ENCODE measurements around the gene NUDT6.
"Not testable (repeated sequence)": the region's sequence is repeated elsewhere in the genome, so short reads cannot be mapped to it uniquely, and the experiment has no call there.

The NUDT6 gene

DNA sequence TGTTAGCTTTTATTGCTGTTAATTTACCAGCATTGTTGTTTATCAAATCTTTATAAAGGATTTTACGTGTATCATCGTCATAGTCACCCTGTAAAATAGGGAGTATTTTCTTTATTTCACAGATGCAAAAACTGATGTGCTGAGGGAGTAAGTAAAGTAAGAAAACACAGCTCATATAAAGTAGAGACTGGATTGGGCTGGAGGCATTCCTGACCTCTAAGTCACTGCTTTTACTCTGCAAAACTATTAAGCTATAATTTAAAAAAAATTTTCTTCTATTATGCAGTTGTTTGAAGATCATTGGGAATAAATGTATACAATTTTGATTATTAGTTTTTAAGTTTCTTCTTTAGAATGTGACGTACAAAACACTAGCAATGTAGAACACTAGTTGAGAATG lies 45.9 kb downstream of the NUDT6 start:
- CTCF ChIA-PET, result interaction anchor here (0.6 to 1.2 kb wide), 2 partner anchors 119 to 1152 kb away, joined by 3 to 4 read pairs; no protein-coding TSS in a partner anchor
- no peaks in the 10 kb centered on the region for H3K4me1 Mint-ChIP-seq

DNA sequence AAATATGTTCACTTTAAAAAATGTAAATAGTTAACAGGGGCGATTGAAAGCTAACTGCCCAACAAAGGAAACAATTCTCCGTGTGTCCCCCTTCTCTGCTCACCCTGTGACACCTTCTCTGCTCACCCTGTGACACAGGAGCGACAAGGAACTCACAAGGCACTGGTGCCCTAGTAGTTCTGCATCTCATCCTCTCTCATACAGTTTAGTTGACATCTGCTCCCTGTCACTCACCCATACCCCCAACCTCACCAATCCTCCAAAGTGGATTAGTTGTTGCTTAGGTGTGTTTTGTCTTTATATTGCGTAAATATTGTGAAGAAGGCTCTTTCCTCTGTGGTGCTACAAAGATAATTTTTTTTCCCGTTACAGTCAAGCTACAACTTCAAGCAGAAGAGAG lies 46.4 kb downstream of the NUDT6 start:
- CTCF ChIA-PET, result interaction anchor here (1.2 kb wide), 1 partner anchor 118 kb away, joined by 4 read pairs; no protein-coding TSS in a partner anchor
- H3K4me3 Mint-ChIP-seq, result no peak overlapping the region
- H3K9me3 Mint-ChIP-seq, result peaks cover 5% of the 10 kb centered on the region
- DNase-seq, result no peak
- H3K4me1 Mint-ChIP-seq, result no peaks in the 10 kb centered on the region
- peaks cover 23% of the 10 kb centered on the region for H3K27me3 Mint-ChIP-seq
- no peaks in the 10 kb centered on the region for H3K36me3 Mint-ChIP-seq
- no peak overlapping the region for H3K27ac Mint-ChIP-seq

More for the DNA sequence above, 45.9 kb downstream of the NUDT6 start:
- Mint-ChIP-seq H3K9me3 (peaks cover 9% of the 10 kb centered on the region), H3K36me3 (peaks cover 4% of the 10 kb centered on the region), H3K4me3 (no peak overlapping the region), H3K27me3 (peaks cover 22% of the 10 kb centered on the region), H3K27ac (no peak overlapping the region)
- DNase-seq, result no peak

DNA sequence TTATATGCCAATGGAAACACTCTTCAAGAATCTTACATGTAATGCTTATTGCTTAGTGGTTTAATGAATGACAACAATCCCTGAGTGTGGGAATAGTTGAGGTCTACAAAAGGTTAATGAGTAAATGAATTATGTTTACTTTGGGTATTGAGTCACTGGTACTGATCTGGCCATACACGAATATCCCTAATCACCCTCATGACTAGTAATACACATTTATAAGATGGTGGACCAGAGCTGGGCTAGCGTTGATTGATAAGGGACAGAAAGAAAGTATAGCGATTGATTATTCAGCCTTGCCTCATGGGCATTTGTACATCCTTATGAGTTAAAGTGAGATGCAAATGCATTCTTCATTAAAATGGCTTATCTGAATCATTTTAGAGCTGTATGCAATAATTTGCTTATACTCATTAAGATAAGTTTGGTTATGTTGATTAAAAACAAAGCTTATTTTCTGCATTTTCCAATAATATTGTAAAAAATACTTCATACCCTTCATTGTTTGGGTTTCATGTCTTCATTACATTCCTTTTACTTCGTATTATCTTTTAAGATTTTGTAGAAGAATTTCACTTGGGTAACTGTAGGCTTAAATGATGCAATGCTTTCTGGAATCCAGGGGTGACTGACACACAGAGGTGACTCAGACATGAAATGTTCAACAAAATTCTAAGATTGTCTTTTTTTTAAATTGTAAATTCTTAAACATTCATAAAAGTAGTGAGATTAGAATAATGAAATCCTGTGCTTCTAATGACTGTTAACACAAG lies 48.4 kb downstream of the NUDT6 start:
- Mint-ChIP-seq H3K27me3 (peaks cover 24% of the 10 kb centered on the region), H3K4me1 (no peaks in the 10 kb centered on the region), H3K36me3 (no peaks in the 10 kb centered on the region), H3K9me3 (no peaks in the 10 kb centered on the region), H3K4me3 (no peak overlapping the region), H3K27ac (no peak overlapping the region)
- DNase-seq, result no peak
- CTCF ChIA-PET, result interaction anchor here (1.1 kb wide), 1 partner anchor 272 kb away, joined by 3 read pairs; no protein-coding TSS in a partner anchor

DNA sequence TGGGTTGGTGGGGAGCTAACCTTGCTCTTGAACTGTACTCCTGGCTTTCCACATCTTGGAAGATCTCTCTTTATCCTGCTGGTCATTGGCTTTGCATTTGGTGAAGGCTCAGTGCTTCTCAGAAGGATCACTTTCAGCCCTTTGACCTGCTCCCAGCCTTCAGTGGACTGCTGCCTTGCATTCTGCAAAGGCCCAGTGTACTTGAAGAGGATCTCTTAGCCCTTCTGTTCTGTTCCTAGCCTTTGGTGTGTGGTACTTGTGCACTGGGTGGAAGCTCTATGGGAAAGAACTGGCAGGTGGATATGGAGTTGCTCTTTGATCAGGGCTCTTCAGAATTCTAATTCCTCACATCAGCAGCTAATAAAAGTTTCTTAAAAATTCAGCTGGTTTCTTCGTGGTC lies 49.3 kb downstream of the NUDT6 start:
- CTCF ChIA-PET, result interaction anchor here (1.1 kb wide), 1 partner anchor 271 kb away, joined by 3 read pairs; no protein-coding TSS in a partner anchor
- peaks cover 24% of the 10 kb centered on the region for H3K27me3 Mint-ChIP-seq

DNA sequence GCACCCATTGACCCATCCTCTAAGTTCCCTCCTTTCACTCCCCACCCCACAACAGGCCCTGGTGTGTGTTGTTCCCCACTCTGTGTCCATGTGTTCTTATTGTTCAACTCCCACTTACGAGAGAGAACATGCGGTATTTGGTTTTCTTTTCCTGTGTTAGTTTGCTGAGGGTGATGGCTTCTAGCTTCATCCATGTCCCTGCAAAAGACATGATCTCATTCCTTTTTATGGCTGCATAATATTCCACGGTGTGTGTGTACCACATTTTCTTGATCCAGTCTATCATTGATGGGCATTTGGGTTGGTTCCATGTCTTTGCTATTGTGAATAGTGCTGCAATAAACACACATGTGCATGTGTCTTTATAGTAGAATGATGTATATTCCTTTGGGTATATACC lies 54.2 kb downstream of the NUDT6 start:
- H3K36me3 Mint-ChIP-seq, H3K4me1 Mint-ChIP-seq, CTCF ChIA-PET, DNase-seq, H3K9me3 Mint-ChIP-seq, H3K27ac Mint-ChIP-seq, H3K4me3 Mint-ChIP-seq: not testable (repeated sequence)
- peaks cover 23% of the 10 kb centered on the region for H3K27me3 Mint-ChIP-seq

More for the DNA sequence above, 49.3 kb downstream of the NUDT6 start:
- Mint-ChIP-seq H3K9me3 (peaks cover 5% of the 10 kb centered on the region), H3K36me3 (no peaks in the 10 kb centered on the region), H3K4me1 (no peaks in the 10 kb centered on the region), H3K27ac (no peak overlapping the region), H3K4me3 (no peak overlapping the region)
- no peak for DNase-seq

DNA sequence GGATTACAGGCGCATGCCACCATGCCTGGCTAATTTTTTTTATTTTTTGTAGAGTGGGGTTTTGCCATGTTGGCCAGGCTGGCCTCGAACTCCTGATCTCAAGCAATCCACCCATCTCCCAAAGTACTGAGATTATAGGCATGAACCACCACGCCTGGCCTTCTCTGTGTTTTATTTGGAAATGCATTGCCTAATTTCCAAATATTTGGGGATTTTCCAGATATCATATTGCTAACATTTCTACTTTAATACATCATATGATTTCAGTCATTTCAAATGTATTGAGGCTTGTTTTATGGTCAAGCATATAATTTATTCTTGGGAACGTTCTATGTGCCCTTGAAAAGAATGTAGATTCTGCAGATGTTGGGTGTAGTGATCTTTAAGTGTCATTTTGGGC lies 57.0 kb downstream of the NUDT6 start:
- H3K4me3 Mint-ChIP-seq, result no peak overlapping the region
- H3K9me3 Mint-ChIP-seq, result peaks cover 5% of the 10 kb centered on the region
- CTCF ChIA-PET, result no interaction called here
- peaks cover 7% of the 10 kb centered on the region for H3K27me3 Mint-ChIP-seq
- no peaks in the 10 kb centered on the region for H3K36me3 Mint-ChIP-seq
- DNase-seq, result no peak
- no peak overlapping the region for H3K27ac Mint-ChIP-seq
- H3K4me1 Mint-ChIP-seq, result no peaks in the 10 kb centered on the region

DNA sequence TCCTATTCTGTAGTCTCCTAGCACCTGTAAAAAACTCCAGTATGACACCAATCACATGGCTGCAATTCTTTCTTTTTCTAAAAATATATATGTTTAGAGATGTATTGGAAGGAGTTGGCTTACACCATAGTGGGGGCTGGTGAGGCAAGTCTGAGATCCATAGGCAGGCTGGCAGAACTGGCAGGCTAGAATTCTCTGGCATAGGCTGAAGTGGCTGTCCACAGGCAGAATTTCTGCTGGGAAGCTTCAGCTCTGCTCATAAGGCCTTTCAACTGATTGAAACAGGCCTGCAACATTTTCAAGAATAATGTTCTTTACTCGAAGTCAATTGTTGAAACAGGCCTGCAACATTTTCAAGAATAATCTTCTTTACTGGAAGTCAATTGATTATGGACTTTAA lies 58.8 kb downstream of the NUDT6 start:
- Mint-ChIP-seq H3K4me1 (no peaks in the 10 kb centered on the region), H3K4me3 (no peak overlapping the region), H3K36me3 (no peaks in the 10 kb centered on the region), H3K27me3 (peaks cover 7% of the 10 kb centered on the region), H3K9me3 (peaks cover 5% of the 10 kb centered on the region), H3K27ac (no peak overlapping the region)
- no peak for DNase-seq
- CTCF ChIA-PET, result no interaction called here

DNA sequence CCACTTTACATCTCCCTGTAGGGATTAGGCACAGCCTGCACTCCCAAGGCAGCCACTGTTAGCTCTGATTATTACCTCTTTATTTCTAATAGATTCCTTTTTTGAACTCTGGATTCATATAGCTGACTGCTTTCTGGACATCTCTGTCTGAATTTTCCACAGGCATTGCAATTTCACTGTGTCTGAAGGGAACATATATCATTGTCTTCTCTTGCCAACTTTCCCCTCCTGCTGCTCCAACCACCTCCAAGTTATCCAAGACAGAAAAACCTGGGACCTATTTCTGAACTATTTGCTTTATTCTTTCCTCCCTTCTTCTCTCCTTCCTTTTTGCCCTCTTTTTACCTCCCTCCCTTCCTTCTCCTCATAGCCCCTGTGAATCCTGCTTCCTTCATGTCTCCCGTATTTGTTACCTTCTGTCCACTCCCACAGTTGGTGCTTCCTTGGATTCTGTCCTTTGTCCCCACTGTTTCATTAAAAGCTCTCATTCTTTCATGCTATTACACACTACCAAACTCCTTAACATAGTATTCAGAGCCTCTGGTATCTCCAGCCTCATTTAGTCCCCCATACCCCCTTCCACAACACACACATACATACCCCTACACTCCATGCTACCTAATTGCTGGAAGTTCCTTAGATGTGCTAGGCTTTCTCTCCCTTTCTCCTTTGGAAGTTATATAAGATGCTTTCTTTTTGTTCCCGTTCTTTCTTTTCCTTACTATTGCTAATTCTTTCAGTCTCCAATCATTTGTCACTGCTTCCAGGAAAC lies 61.0 kb downstream of the NUDT6 start:
- no peak for DNase-seq
- no peaks in the 10 kb centered on the region for H3K36me3 Mint-ChIP-seq
- CTCF ChIA-PET, result no interaction called here
- no peaks in the 10 kb centered on the region for H3K4me1 Mint-ChIP-seq
- H3K9me3 Mint-ChIP-seq, result no peaks in the 10 kb centered on the region
- H3K27ac Mint-ChIP-seq, result no peak overlapping the region
- no peak overlapping the region for H3K4me3 Mint-ChIP-seq
- H3K27me3 Mint-ChIP-seq, result peaks cover 21% of the 10 kb centered on the region

DNA sequence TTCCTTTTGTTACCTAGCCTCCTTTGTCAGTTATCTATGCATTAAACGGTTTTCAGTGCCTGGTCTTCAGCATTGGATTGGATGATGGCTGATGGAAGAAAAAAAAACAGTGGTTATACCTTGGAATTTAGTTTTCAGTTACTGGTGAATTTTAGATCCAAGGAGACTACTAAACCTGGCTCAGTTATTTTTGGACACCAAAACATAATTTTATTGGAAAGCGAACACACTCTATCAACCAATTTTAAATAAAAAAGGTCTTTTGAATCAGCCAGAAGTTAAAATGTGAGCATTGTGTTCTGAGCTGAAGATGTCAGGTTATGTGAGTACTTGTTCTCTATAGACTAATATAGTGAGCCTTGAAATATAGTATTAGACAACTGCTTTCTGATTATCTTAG lies 63.7 kb downstream of the NUDT6 start:
- Mint-ChIP-seq H3K9me3 (no peaks in the 10 kb centered on the region), H3K4me3 (no peak overlapping the region), H3K4me1 (no peaks in the 10 kb centered on the region), H3K27ac (no peak overlapping the region), H3K36me3 (no peaks in the 10 kb centered on the region), H3K27me3 (peaks cover 28% of the 10 kb centered on the region)
- no peak for DNase-seq
- CTCF ChIA-PET, result no interaction called here

DNA sequence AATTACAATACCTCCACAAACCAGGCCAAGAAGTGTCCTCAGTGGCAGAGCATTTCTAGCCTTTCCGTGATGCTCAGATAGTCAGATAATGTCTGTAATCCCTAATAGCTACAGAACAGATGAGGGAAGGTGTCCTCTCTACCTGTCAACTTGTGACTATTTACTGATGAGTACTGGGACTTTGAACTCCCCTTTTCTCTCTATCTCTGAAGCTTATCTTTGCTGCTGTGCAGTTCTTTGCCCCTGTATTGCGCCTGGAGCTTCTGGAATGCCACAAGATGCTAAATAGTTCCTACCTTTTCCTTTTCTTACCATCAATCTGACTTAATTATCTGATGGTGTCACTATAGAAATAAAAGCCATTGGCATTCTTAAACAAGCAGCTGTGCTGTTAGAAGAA lies 65.2 kb downstream of the NUDT6 start:
- Mint-ChIP-seq H3K27ac (no peak overlapping the region), H3K36me3 (no peaks in the 10 kb centered on the region), H3K4me3 (no peak overlapping the region), H3K27me3 (peaks cover 35% of the 10 kb centered on the region), H3K4me1 (no peaks in the 10 kb centered on the region), H3K9me3 (no peaks in the 10 kb centered on the region)
- DNase-seq, result no peak
- CTCF ChIA-PET, result interaction anchor here (0.6 to 0.7 kb wide), 2 partner anchors 18 to 140 kb away, joined by 3 read pairs; no protein-coding TSS in a partner anchor

DNA sequence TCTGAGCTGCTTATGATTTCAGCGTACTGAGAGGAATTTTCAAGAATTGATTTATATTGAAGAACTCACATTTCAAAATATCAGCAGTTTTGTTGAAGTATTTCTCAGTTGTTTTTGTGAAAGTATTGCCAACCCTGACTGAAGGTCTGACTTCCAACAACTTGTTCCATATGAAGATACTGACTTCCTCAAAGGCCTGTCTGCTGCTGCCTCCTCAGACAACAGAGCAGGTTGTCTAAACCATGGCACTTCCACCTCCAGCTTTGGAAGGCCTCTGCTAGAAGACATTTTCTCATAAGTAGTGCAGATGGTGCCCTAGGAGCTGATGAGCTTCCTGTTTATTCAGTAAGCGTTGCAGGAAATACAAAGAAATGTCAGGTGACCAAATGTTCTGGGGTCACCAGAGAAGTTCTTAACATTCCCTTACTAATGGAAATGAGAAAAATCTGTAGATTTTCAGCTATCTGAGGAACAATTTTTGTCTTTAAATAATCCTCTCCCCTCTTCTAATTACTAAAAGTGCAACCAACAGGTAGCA lies 67.0 kb downstream of the NUDT6 start:
- Mint-ChIP-seq H3K4me3 (no peak overlapping the region), H3K27me3 (peaks cover 27% of the 10 kb centered on the region), H3K27ac (no peak overlapping the region), H3K36me3 (no peaks in the 10 kb centered on the region), H3K4me1 (no peaks in the 10 kb centered on the region), H3K9me3 (no peaks in the 10 kb centered on the region)
- CTCF ChIA-PET, result interaction anchor here (1.5 kb wide), 1 partner anchor 23 kb away, joined by 3 read pairs; no protein-coding TSS in a partner anchor
- DNase-seq, result no peak

DNA sequence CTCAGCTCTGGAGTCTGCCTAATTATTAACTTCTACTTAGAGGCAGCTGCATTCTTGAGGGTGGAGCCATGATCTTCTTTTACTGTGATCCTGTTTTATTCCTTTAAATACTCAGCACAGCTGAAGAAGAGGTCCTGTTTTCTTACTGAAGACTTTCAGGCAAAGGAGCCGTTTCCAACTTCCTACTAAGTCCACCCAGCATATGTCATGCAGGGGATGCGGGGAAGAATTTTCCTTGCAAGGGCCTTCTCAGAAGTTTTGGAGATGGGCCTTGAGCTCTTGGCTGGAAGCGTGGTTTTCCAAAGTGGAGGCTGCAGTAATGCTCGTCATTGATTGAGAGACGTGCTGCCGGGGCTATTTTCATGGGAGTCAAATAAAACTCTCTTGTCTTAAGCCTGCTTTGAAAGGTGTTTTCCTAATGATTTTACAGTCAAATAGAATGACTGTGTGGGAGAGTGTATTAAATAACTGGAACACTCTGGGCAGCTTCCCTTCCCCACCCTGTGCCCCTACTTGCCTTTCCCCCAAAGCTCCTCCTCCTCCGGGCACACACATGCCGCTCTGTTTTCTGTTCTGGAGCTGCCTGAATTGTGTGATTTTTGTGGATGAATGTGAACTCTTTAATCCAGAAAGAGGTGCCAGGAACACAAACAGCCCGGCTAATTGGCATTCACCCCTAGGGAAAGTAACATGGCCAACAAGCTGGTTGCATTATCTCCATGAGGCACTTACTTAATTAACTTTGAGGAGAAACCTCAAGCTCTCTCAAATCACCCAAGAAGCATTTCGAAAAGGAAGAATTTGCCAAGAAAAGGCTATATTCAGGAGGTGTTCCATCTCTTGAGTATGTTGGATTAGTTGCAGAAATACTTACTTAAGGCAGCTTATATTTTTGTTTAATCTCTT lies 67.7 kb downstream of the NUDT6 start:
- H3K27ac Mint-ChIP-seq, result no peak overlapping the region
- no peak for DNase-seq
- H3K9me3 Mint-ChIP-seq, result no peaks in the 10 kb centered on the region
- no peaks in the 10 kb centered on the region for H3K36me3 Mint-ChIP-seq
- H3K4me1 Mint-ChIP-seq, result no peaks in the 10 kb centered on the region
- H3K27me3 Mint-ChIP-seq, result peaks cover 27% of the 10 kb centered on the region
- no peak overlapping the region for H3K4me3 Mint-ChIP-seq
- CTCF ChIA-PET, result interaction anchor here (1.5 kb wide), 1 partner anchor 22 kb away, joined by 3 read pairs; no protein-coding TSS in a partner anchor

DNA sequence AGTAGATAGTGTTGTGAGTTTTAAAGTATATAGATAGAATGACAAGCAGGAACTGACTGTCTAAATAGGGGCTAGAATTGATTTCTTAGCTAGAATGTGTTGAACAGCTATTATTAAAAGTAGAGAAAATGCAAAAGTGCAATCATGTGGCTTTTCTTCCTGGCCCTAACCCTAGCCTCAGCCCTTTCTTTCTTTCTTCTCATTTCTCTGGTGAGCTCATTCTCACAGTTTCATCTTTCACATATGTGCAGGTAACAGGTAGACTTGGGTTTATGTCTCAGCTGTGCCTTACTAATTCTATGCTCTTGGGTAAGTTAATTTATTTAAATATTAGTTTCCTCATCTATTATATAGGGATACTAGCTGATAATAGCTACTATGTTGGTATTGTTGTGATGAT lies 70.8 kb downstream of the NUDT6 start:
- CTCF ChIA-PET, result no interaction called here
- Mint-ChIP-seq H3K36me3 (no peaks in the 10 kb centered on the region), H3K4me1 (no peaks in the 10 kb centered on the region), H3K9me3 (no peaks in the 10 kb centered on the region), H3K4me3 (no peak overlapping the region), H3K27me3 (peaks cover 14% of the 10 kb centered on the region), H3K27ac (no peak overlapping the region)
- DNase-seq, result no peak

DNA sequence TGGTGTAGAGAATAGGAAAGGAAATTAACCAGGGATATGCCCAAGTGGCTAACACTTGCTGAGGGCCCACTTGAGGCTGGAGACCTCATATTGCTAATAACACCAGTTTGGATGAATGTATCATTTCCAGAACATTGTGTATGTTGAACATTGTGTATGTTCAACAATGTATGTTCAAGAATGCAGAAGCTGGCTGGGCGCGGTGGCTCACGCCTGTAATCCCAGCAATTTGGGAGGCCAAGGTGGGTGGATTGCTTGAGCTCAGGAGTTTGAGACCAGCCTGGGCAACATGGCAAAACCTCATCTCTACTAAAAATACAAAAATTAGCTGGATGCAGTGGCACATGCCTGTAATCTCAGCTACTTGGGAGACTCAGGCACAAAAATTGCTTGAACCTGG lies 72.6 kb downstream of the NUDT6 start:
- H3K36me3 Mint-ChIP-seq, H3K4me3 Mint-ChIP-seq, CTCF ChIA-PET, H3K4me1 Mint-ChIP-seq, H3K9me3 Mint-ChIP-seq, DNase-seq, H3K27ac Mint-ChIP-seq: not testable (repeated sequence)
- H3K27me3 Mint-ChIP-seq, result peaks cover 11% of the 10 kb centered on the region

Measured in activated naive CD4-positive, alpha-beta T cell treated with anti-CD3 and anti-CD28 coated beads, Interleukin-2, amount 10 ng/mL, durations not matched to agents 7 days and 5 days (primary cell).